ENCODE measurements around the gene PRKG1.

The PRKG1 gene

GRCh38 chr10:52248697-52249306, 1174.5 kb downstream of the PRKG1 start:
- no peak overlapping the region for H3K18ac ChIP-seq (ENCODE audit: low read length)
- no peak overlapping the region for H2BK120ac ChIP-seq (ENCODE audit: low read depth, low read length)
- H3K4me2 ChIP-seq (ENCODE audit: insufficient read depth, low read length, poor library complexity, severe bottlenecking): no peak overlapping the region
- no peak overlapping the region for H3K23ac ChIP-seq (ENCODE audit: low read depth, low read length, poor library complexity)
- no peak overlapping the region for H3K9ac ChIP-seq (ENCODE audit: low read depth, low read length, poor library complexity)
- no peak overlapping the region for H3K27ac ChIP-seq (replicated peaks; ENCODE audit: low read length)
- no peaks in the 10 kb centered on the region for H3K9me3 ChIP-seq (replicated peaks in 1 of 2; ENCODE audit: control insufficient read depth in 2 of 2, insufficient read depth in 1 of 2, low read depth in 1 of 2, low read length in 2 of 2)
- no peaks in the 10 kb centered on the region for H3K36me3 ChIP-seq (replicated peaks in 1 of 2; ENCODE audit: control insufficient read depth in 2 of 2, insufficient read depth in 2 of 2, low read length in 2 of 2)
- no peak overlapping the region for H2BK12ac ChIP-seq (ENCODE audit: low read length)
- no peaks in the 10 kb centered on the region for H3K27me3 ChIP-seq (ENCODE audit: control insufficient read depth in 3 of 3, insufficient read depth in 3 of 3, low read depth in 1 of 3, low read length in 3 of 3)
- no peak overlapping the region for H2BK15ac ChIP-seq (ENCODE audit: low read length)
- H3K4ac ChIP-seq (ENCODE audit: low read length): no peak overlapping the region
- no peak overlapping the region for H4K91ac ChIP-seq (ENCODE audit: low read depth, low read length, poor library complexity)
- H4K8ac ChIP-seq (ENCODE audit: low read depth, low read length): no peak overlapping the region
- no peaks in the 10 kb centered on the region for H3K4me1 ChIP-seq (ENCODE audit: control insufficient read depth in 2 of 2, insufficient read depth in 1 of 2, low read depth in 1 of 2, low read length in 2 of 2)
- H3K14ac ChIP-seq (ENCODE audit: low read length): no peak overlapping the region
- H2AFZ ChIP-seq (ENCODE audit: low read length): no peak overlapping the region
- DNase-seq (ENCODE audit: low spot score): no peak
- H2AK5ac ChIP-seq (ENCODE audit: low read depth, low read length): no peak overlapping the region
- no peak overlapping the region for H3K4me3 ChIP-seq (ENCODE audit: low read length in 2 of 2)
- no peak overlapping the region for H2BK5ac ChIP-seq (ENCODE audit: low read length)
- no peaks in the 10 kb centered on the region for H3K79me1 ChIP-seq (ENCODE audit: low read depth, low read length)
- WGBS, 2 donors (ENCODE audit: extremely low coverage in 2 of 2, insufficient read length in 2 of 2, insufficient replicate concordance in 1 of 2): 100% methylated on average over 2 of the region's 4 CpGs; no CpG with 5 or more reads in 1 of the 2 donors

GRCh38 chr10:52249850-52250395, 1175.6 kb downstream of the PRKG1 start:
- no peak overlapping the region for H3K23ac ChIP-seq (ENCODE audit: low read depth, low read length, poor library complexity)
- no peak overlapping the region for H2BK5ac ChIP-seq (ENCODE audit: low read length)
- H3K27ac ChIP-seq (replicated peaks; ENCODE audit: low read length): no peak overlapping the region
- WGBS, 2 donors (ENCODE audit: extremely low coverage in 2 of 2, insufficient read length in 2 of 2, insufficient replicate concordance in 1 of 2): no CpG with 5 or more reads among the region's 6 CpGs
- H3K36me3 ChIP-seq (replicated peaks in 1 of 2; ENCODE audit: control insufficient read depth in 2 of 2, insufficient read depth in 2 of 2, low read length in 2 of 2): no peaks in the 10 kb centered on the region
- no peaks in the 10 kb centered on the region for H3K4me1 ChIP-seq (ENCODE audit: control insufficient read depth in 2 of 2, insufficient read depth in 1 of 2, low read depth in 1 of 2, low read length in 2 of 2)
- no peak overlapping the region for H3K18ac ChIP-seq (ENCODE audit: low read length)
- no peaks in the 10 kb centered on the region for H3K9me3 ChIP-seq (replicated peaks in 1 of 2; ENCODE audit: control insufficient read depth in 2 of 2, insufficient read depth in 1 of 2, low read depth in 1 of 2, low read length in 2 of 2)
- no peaks in the 10 kb centered on the region for H3K79me1 ChIP-seq (ENCODE audit: low read depth, low read length)
- H4K8ac ChIP-seq (ENCODE audit: low read depth, low read length): no peak overlapping the region
- no peak overlapping the region for H2BK15ac ChIP-seq (ENCODE audit: low read length)
- no peak overlapping the region for H3K9ac ChIP-seq (ENCODE audit: low read depth, low read length, poor library complexity)
- H2BK120ac ChIP-seq (ENCODE audit: low read depth, low read length): no peak overlapping the region
- no peak overlapping the region for H4K91ac ChIP-seq (ENCODE audit: low read depth, low read length, poor library complexity)
- H3K27me3 ChIP-seq (ENCODE audit: control insufficient read depth in 3 of 3, insufficient read depth in 3 of 3, low read depth in 1 of 3, low read length in 3 of 3): no peaks in the 10 kb centered on the region
- no peak overlapping the region for H2BK12ac ChIP-seq (ENCODE audit: low read length)
- H3K14ac ChIP-seq (ENCODE audit: low read length): no peak overlapping the region
- H3K4me2 ChIP-seq (ENCODE audit: insufficient read depth, low read length, poor library complexity, severe bottlenecking): no peak overlapping the region
- DNase-seq (ENCODE audit: low spot score): no peak
- H2AFZ ChIP-seq (ENCODE audit: low read length): no peak overlapping the region
- H2AK5ac ChIP-seq (ENCODE audit: low read depth, low read length): no peak overlapping the region
- no peak overlapping the region for H3K4ac ChIP-seq (ENCODE audit: low read length)
- no peak overlapping the region for H3K4me3 ChIP-seq (ENCODE audit: low read length in 2 of 2)

- Histone ChIP-seq H3K18ac (ENCODE audit: low read length) (no peak overlapping the region), H4K91ac (ENCODE audit: low read depth, low read length, poor library complexity) (no peak overlapping the region), H3K36me3 (replicated peaks in 1 of 2; ENCODE audit: control insufficient read depth in 2 of 2, insufficient read depth in 2 of 2, low read length in 2 of 2) (no peaks in the 10 kb centered on the region), H3K9ac (ENCODE audit: low read depth, low read length, poor library complexity) (no peak overlapping the region), H2BK120ac (ENCODE audit: low read depth, low read length) (no peak overlapping the region), H3K4me3 (ENCODE audit: low read length in 2 of 2) (no peak overlapping the region), H3K14ac (ENCODE audit: low read length) (no peak overlapping the region), H3K27ac (replicated peaks; ENCODE audit: low read length) (no peak overlapping the region), H2AFZ (ENCODE audit: low read length) (no peak overlapping the region), H3K4me2 (ENCODE audit: insufficient read depth, low read length, poor library complexity, severe bottlenecking) (no peak overlapping the region), H2BK12ac (ENCODE audit: low read length) (no peak overlapping the region), H3K4me1 (ENCODE audit: control insufficient read depth in 2 of 2, insufficient read depth in 1 of 2, low read depth in 1 of 2, low read length in 2 of 2) (no peaks in the 10 kb centered on the region), H3K27me3 (ENCODE audit: control insufficient read depth in 3 of 3, insufficient read depth in 3 of 3, low read depth in 1 of 3, low read length in 3 of 3) (no peaks in the 10 kb centered on the region), H4K8ac (ENCODE audit: low read depth, low read length) (no peak overlapping the region), H3K23ac (ENCODE audit: low read depth, low read length, poor library complexity) (no peak overlapping the region), H3K79me1 (ENCODE audit: low read depth, low read length) (no peaks in the 10 kb centered on the region), H3K4ac (ENCODE audit: low read length) (no peak overlapping the region), H2AK5ac (ENCODE audit: low read depth, low read length) (no peak overlapping the region), H2BK5ac (ENCODE audit: low read length) (no peak overlapping the region), H3K9me3 (replicated peaks in 1 of 2; ENCODE audit: control insufficient read depth in 2 of 2, insufficient read depth in 1 of 2, low read depth in 1 of 2, low read length in 2 of 2) (no peaks in the 10 kb centered on the region), H2BK15ac (ENCODE audit: low read length) (no peak overlapping the region)
- no CpG with 5 or more reads among the region's 3 CpGs for WGBS, 2 donors (ENCODE audit: extremely low coverage in 2 of 2, insufficient read length in 2 of 2, insufficient replicate concordance in 1 of 2)
- no peak for DNase-seq (ENCODE audit: low spot score)
These were observed 1176.2 kb downstream of the PRKG1 start for GRCh38 chr10:52250510-52250909.

DNA sequence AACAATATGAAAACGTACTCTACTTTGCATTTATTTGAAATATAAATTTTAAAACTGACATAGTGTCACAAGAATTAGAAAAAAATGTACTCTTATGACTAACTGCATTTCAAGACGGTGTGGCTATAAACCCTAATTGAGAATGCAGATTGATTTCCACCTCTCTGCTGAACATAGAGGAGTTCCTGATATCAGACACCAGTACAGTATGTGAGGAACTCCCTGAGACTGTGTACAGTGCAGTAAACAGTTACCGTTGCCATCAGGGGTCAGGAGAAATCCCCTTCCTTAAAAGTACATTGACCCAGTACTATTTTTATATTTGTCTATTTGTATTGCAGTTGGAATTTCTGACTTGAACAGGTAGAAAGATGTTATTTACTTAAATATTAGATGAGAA, 1178.0 kb downstream of the PRKG1 start:
- Histone ChIP-seq H3K9ac (ENCODE audit: low read depth, low read length, poor library complexity) (no peak overlapping the region), H3K4me2 (ENCODE audit: insufficient read depth, low read length, poor library complexity, severe bottlenecking) (no peak overlapping the region), H3K9me3 (replicated peaks in 1 of 2; ENCODE audit: control insufficient read depth in 2 of 2, insufficient read depth in 1 of 2, low read depth in 1 of 2, low read length in 2 of 2) (no peaks in the 10 kb centered on the region), H2BK15ac (ENCODE audit: low read length) (no peak overlapping the region), H4K91ac (ENCODE audit: low read depth, low read length, poor library complexity) (no peak overlapping the region), H2AFZ (ENCODE audit: low read length) (no peak overlapping the region), H3K4me1 (ENCODE audit: control insufficient read depth in 2 of 2, insufficient read depth in 1 of 2, low read depth in 1 of 2, low read length in 2 of 2) (no peaks in the 10 kb centered on the region), H3K36me3 (replicated peaks in 1 of 2; ENCODE audit: control insufficient read depth in 2 of 2, insufficient read depth in 2 of 2, low read length in 2 of 2) (no peaks in the 10 kb centered on the region), H4K8ac (ENCODE audit: low read depth, low read length) (no peak overlapping the region), H3K14ac (ENCODE audit: low read length) (no peak overlapping the region), H3K4me3 (ENCODE audit: low read length in 2 of 2) (no peak overlapping the region), H3K79me1 (ENCODE audit: low read depth, low read length) (no peaks in the 10 kb centered on the region), H3K23ac (ENCODE audit: low read depth, low read length, poor library complexity) (no peak overlapping the region), H3K27ac (replicated peaks; ENCODE audit: low read length) (no peak overlapping the region), H3K27me3 (ENCODE audit: control insufficient read depth in 3 of 3, insufficient read depth in 3 of 3, low read depth in 1 of 3, low read length in 3 of 3) (no peaks in the 10 kb centered on the region), H3K4ac (ENCODE audit: low read length) (no peak overlapping the region), H2BK120ac (ENCODE audit: low read depth, low read length) (no peak overlapping the region), H2BK12ac (ENCODE audit: low read length) (no peak overlapping the region), H3K18ac (ENCODE audit: low read length) (no peak overlapping the region), H2BK5ac (ENCODE audit: low read length) (no peak overlapping the region), H2AK5ac (ENCODE audit: low read depth, low read length) (no peak overlapping the region)
- DNase-seq (ENCODE audit: low spot score): no peak
- no CpG with 5 or more reads among the region's 3 CpGs for WGBS, 2 donors (ENCODE audit: extremely low coverage in 2 of 2, insufficient read length in 2 of 2, insufficient replicate concordance in 1 of 2)
